HEK293 (cell line): ENCODE data around the gene NAALADL2.

ENCODE experiments used
- CTCF ChIA-PET: fragments of 350-600 bp; formaldehyde crosslinking; extraction: SDS; loops from one replicate; lab custom pipeline; 2021; ENCODE audit warnings: antibody characterized with exemption; lab: Yijun Ruan, JAX
- POLR2A ChIA-PET: fragments of 300-600 bp; formaldehyde crosslinking; extraction: SDS; loops from one replicate; lab custom pipeline; 2020; ENCODE audit warnings: antibody characterized with exemption, inconsistent platforms; lab: Yijun Ruan, JAX
- H3K27ac ChIP-seq: fragments of 200-500 bp; sonication (Bioruptor generic); 2 replicates; pipeline ENCODE4 v1.5.1; 2014; ENCODE audit warnings: low read depth, low read length, control low read depth, inconsistent platforms; ENCODE audit errors: extremely low read depth
- H3K36me3 ChIP-seq, 2 experiments: fragments of 200-500 bp in 1 of 2; sonication (Bioruptor generic) in 1 of 2; 1 replicate in 1 of 2; 2 replicates in 1 of 2; pipeline ENCODE4 v1.5.1; 2014 to 2017; ENCODE audit warnings: inconsistent platforms in 2 of 2, low read length in 2 of 2; ENCODE audit not compliant: control insufficient read depth in 2 of 2, insufficient read depth in 1 of 2
- H3K4me1 ChIP-seq: fragments of 200-500 bp; sonication (Bioruptor generic); 2 replicates; pipeline ENCODE4 v1.5.1; 2014; ENCODE audit warnings: mild to moderate bottlenecking, low read length, inconsistent platforms; ENCODE audit not compliant: control insufficient read depth, insufficient read depth
- H3K4me3 ChIP-seq: 2 replicates; pipeline ENCODE4 v1.5.1; 2011; ENCODE audit warnings: low read depth, mild to moderate bottlenecking, control low read depth, low read length, moderate library complexity
- H3K9me3 ChIP-seq: fragments of 200-500 bp; sonication (Bioruptor generic); 2 replicates; pipeline ENCODE4 v1.5.1; 2014; ENCODE audit warnings: low read depth, low read length, inconsistent platforms; ENCODE audit not compliant: control insufficient read depth, insufficient read depth
- HOXC10 ChIP-seq: sonication (generic); formaldehyde crosslinking; IDR thresholded peaks from 2 replicates; pipeline ENCODE4 v1.8.1; 2023; ENCODE audit warnings: mild to moderate bottlenecking, missing genetic modification reagents
- INSM2 ChIP-seq: fragments of 450-650 bp; formaldehyde crosslinking; IDR thresholded peaks from 2 replicates; pipeline ENCODE4 v1.5.1; 2016; ENCODE audit warnings: missing biosample characterization, missing genetic modification characterization
- MZF1 ChIP-seq: fragments of 450-650 bp; formaldehyde crosslinking; IDR thresholded peaks from 2 replicates; pipeline ENCODE4 v1.5.1; 2017; ENCODE audit warnings: missing biosample characterization, missing genetic modification characterization, borderline replicate concordance
- PATZ1 ChIP-seq: fragments of 450-650 bp; formaldehyde crosslinking; IDR thresholded peaks from 2 replicates; pipeline ENCODE4 v1.5.1; 2016; ENCODE audit warnings: missing biosample characterization, missing genetic modification characterization
- REPIN1 ChIP-seq: fragments of 450-650 bp; formaldehyde crosslinking; IDR thresholded peaks from 2 replicates; pipeline ENCODE4 v1.5.1; 2017; ENCODE audit warnings: missing biosample characterization, missing genetic modification characterization, low read depth
- SP7 ChIP-seq: fragments of 450-650 bp; formaldehyde crosslinking; IDR thresholded peaks from 2 replicates; pipeline ENCODE4 v1.5.1; 2016; ENCODE audit warnings: missing biosample characterization, missing genetic modification characterization
- TCF7L2 ChIP-seq: IDR thresholded peaks from 2 replicates; pipeline ENCODE4 v1.6.1; 2011; ENCODE audit warnings: low read depth, mild to moderate bottlenecking, inconsistent platforms, low read length, moderate library complexity, borderline replicate concordance
- ZBTB1 ChIP-seq: fragments of 450-650 bp; formaldehyde crosslinking; IDR thresholded peaks from 2 replicates; pipeline ENCODE4 v1.5.1; 2016; ENCODE audit warnings: missing biosample characterization, missing genetic modification characterization
- ZBTB17 ChIP-seq: fragments of 450-650 bp; formaldehyde crosslinking; IDR thresholded peaks from 2 replicates; pipeline ENCODE4 v1.5.1; 2016; ENCODE audit warnings: missing biosample characterization, missing genetic modification characterization
- ZNF10 ChIP-seq: fragments of 450-650 bp; formaldehyde crosslinking; IDR thresholded peaks from 2 replicates; pipeline ENCODE4 v1.5.1; 2017; ENCODE audit warnings: missing biosample characterization, missing genetic modification characterization
- ZNF140 ChIP-seq: fragments of 450-650 bp; formaldehyde crosslinking; IDR thresholded peaks from 2 replicates; pipeline ENCODE4 v1.5.1; 2016; ENCODE audit warnings: missing biosample characterization, missing genetic modification characterization
- ZNF169 ChIP-seq: fragments of 450-650 bp; formaldehyde crosslinking; IDR thresholded peaks from 2 replicates; pipeline ENCODE4 v1.5.1; 2016; ENCODE audit warnings: missing biosample characterization, missing genetic modification characterization
- ZNF202 ChIP-seq: fragments of 450-650 bp; formaldehyde crosslinking; IDR thresholded peaks from 2 replicates; pipeline ENCODE4 v1.5.1; 2016; ENCODE audit warnings: missing biosample characterization, missing genetic modification characterization, borderline replicate concordance
- ZNF214 ChIP-seq: fragments of 450-650 bp; formaldehyde crosslinking; IDR thresholded peaks from 2 replicates; pipeline ENCODE4 v1.5.1; 2017; ENCODE audit warnings: missing biosample characterization, mild to moderate bottlenecking, missing genetic modification characterization, borderline replicate concordance
- ZNF302 ChIP-seq: fragments of 450-650 bp; formaldehyde crosslinking; IDR thresholded peaks from 2 replicates; pipeline ENCODE4 v1.5.1; 2016; ENCODE audit warnings: missing biosample characterization, missing genetic modification characterization, low read depth
- ZNF362 ChIP-seq: fragments of 450-650 bp; formaldehyde crosslinking; IDR thresholded peaks from 2 replicates; pipeline ENCODE4 v1.5.1; 2016; ENCODE audit warnings: missing biosample characterization, missing genetic modification characterization
- ZNF391 ChIP-seq: fragments of 450-650 bp; formaldehyde crosslinking; IDR thresholded peaks from 2 replicates; pipeline ENCODE4 v1.5.1; 2016; ENCODE audit warnings: low read depth, missing biosample characterization, missing genetic modification characterization, borderline replicate concordance
- ZNF521 ChIP-seq: fragments of 450-650 bp; formaldehyde crosslinking; IDR thresholded peaks from 2 replicates; pipeline ENCODE4 v1.5.1; 2017; ENCODE audit warnings: missing biosample characterization, mild to moderate bottlenecking, missing genetic modification characterization
- ZNF530 ChIP-seq: fragments of 450-650 bp; formaldehyde crosslinking; IDR thresholded peaks from 2 replicates; pipeline ENCODE4 v1.5.1; 2016; ENCODE audit warnings: low read depth, missing biosample characterization, missing genetic modification characterization
- ZNF544 ChIP-seq: fragments of 450-650 bp; formaldehyde crosslinking; IDR thresholded peaks from 2 replicates; pipeline ENCODE4 v1.5.0; 2017; ENCODE audit warnings: missing biosample characterization, missing genetic modification characterization
- ZNF571 ChIP-seq: fragments of 450-650 bp; formaldehyde crosslinking; IDR thresholded peaks from 2 replicates; pipeline ENCODE4 v1.5.0; 2017; ENCODE audit warnings: missing biosample characterization, missing genetic modification characterization
- ZNF704 ChIP-seq: fragments of 450-650 bp; formaldehyde crosslinking; IDR thresholded peaks from 2 replicates; pipeline ENCODE4 v1.5.1; 2016; ENCODE audit warnings: missing biosample characterization, missing genetic modification characterization
- ZNF837 ChIP-seq: fragments of 450-650 bp; formaldehyde crosslinking; IDR thresholded peaks from 2 replicates; pipeline ENCODE4 v1.5.1; 2016; ENCODE audit warnings: missing biosample characterization, missing genetic modification characterization

Gene NAALADL2

GRCh38 chr3:175311404-175311803 lies 452.3 kb downstream of the NAALADL2 start (continued):
- no peak for TF ChIP-seq INSM2

GRCh38 chr3:175311946-175312345 lies 452.8 kb downstream of the NAALADL2 start:
- ChIA-PET POLR2A (no interaction called here), CTCF (interaction anchor here (0.7 kb wide), 1 partner anchor 245 kb away, joined by 4 read pairs; no protein-coding TSS in a partner anchor)
- Histone ChIP-seq H3K4me3 (no peak overlapping the region), H3K9me3 (no peaks in the 10 kb centered on the region), H3K36me3 (no peaks in the 10 kb centered on the region), H3K27ac (no peak overlapping the region), H3K4me1 (no peaks in the 10 kb centered on the region)
- TF ChIP-seq ZBTB17: no peak
- no peak for TF ChIP-seq ZNF530 (tag by site-specific recombination)
- no peak for TF ChIP-seq ZNF571 (tag by site-specific recombination)
- no peak for TF ChIP-seq REPIN1 (tag by site-specific recombination)
- TF ChIP-seq ZNF837: no peak
- TF ChIP-seq ZNF391: no peak
- no peak for TF ChIP-seq PATZ1 (tag by site-specific recombination)
- no peak for TF ChIP-seq ZNF10 (tag by site-specific recombination)
- no peak for TF ChIP-seq ZNF169 (tag by site-specific recombination)
- no peak for TF ChIP-seq ZNF544 (tag by site-specific recombination)
- no peak for TF ChIP-seq ZNF704 (tag by site-specific recombination)

GRCh38 chr3:175312791-175313190 lies 453.7 kb downstream of the NAALADL2 start:
- Histone ChIP-seq H3K4me1 (no peaks in the 10 kb centered on the region), H3K4me3 (no peak overlapping the region), H3K9me3 (no peaks in the 10 kb centered on the region), H3K27ac (no peak overlapping the region), H3K36me3 (no peaks in the 10 kb centered on the region)
- POLR2A ChIA-PET: no interaction called here
- no peak for TF ChIP-seq ZBTB1 (tag by site-specific recombination)
- TF ChIP-seq ZNF214 (tag by site-specific recombination): no peak
- TF ChIP-seq HOXC10 (CRISPR knock-in tag): no peak
- no peak for TF ChIP-seq ZNF521 (tag by site-specific recombination)
- no peak for TF ChIP-seq ZNF302 (tag by site-specific recombination)
- TF ChIP-seq TCF7L2: no peak
- no peak for TF ChIP-seq ZNF530 (tag by site-specific recombination)
- TF ChIP-seq ZNF140 (tag by site-specific recombination): no peak
- TF ChIP-seq ZNF544 (tag by site-specific recombination): no peak
- no peak for TF ChIP-seq ZNF202 (tag by site-specific recombination)
- TF ChIP-seq MZF1: no peak
- no peak for TF ChIP-seq SP7 (tag by site-specific recombination)
- no peak for TF ChIP-seq ZNF362
- CTCF ChIA-PET: no interaction called here
